ENCODE measurements around the gene GADD45G.

GADD45G gene

GRCh38 chr9:89609426-89610006 is 4.7 kb downstream of the GADD45G start:
- DNase-seq (ENCODE audit: low read depth, low spot score): no peak

DNA sequence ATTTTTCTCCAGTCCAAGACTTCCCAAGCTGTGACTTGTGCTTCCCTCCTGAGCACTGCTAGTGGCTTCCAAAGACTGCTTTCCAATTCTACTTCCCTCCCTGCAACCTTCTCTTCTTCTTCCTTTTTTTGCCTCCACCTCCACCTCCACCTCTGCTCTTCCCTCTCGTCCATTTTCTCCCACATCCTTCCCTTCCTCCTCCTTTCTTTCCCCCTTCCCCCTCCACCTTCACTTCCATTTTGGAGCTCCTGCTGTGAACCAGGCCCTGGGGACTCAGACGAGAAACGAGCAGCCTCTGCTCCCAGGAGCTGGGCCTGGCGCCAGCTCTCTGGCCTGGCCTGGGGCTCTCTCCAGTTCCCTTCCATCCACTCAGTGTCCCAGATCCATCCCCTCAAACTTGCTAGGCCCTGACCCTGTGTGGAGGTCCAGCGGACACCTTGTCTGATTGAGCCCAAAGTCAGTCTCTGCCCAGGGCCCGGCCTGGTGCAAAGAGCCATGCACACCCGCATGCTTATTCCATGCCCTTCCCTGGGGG is 5.6 kb downstream of the GADD45G start:
- DNase-seq (ENCODE audit: low read depth, low spot score): no peak

DNA sequence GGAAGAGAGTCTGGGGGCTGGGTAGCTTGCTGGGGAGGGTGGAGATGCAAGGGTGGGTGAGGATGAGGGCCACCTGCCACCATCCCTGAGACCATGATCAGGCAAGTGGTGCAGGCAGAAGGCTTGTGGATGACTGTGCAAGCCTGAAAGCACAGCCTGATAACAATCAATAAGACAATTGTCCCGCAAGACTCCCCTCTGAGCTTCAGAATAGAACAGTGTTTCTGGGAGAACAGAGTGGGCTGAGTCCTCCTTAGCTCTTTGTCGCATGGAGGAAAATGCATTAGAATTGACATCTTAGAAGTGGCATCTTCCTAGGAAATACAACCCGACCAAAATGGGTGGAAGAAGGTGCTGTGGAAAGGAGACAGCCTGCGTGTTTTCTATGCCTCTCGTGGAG is 6.6 kb downstream of the GADD45G start:
- no peak for DNase-seq (ENCODE audit: low read depth, low spot score)

GRCh38 chr9:89612566-89613278 is 7.9 kb downstream of the GADD45G start:
- DNase-seq (ENCODE audit: low read depth, low spot score): no peak

DNA sequence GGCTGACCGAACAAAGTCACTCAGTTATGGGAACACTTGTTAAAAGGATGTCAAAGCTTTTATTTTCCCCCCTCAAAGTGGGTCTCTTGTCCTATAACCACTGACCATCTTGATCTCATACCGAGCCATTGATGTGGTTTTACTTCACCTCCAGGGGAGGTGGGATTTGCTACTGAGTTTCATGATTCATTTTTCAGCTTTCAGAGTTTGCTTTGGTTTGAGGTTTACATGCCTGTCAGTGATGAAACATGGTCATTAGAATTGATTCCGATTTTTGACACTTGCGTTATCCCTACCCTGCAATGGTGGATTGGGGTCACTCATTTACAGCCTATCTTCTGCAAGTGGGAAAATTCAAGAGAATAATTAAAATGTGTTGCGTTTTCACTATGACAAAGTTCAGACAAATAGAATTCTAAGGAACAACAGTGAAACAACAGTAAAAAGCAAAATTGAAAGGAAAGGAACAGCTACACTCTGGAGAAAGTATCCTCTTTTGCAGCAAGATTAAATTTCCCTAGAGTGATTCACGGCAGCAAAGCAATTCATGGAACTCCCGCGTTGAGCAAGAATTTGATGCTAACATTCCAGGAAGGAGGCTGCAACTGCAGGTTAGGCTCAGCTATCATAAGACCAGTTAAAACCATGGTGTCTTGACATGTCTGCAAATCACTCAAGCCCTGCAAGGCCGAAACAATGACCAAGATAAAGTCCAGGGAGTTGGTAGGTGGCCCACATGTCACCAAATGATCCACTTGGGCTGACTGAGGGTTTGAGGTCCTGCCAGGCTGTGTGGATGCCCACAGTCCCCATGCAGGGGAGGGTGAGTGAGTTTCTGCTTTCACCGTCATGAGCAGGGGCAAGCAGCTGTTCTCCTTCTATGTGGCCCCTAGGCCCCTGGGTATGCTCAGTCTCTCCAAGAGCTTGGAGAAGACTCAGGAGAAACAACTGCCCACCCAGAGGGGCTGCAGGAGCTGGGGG is 9.4 kb downstream of the GADD45G start:
- DNase-seq (ENCODE audit: low read depth, low spot score): no peak

DNA sequence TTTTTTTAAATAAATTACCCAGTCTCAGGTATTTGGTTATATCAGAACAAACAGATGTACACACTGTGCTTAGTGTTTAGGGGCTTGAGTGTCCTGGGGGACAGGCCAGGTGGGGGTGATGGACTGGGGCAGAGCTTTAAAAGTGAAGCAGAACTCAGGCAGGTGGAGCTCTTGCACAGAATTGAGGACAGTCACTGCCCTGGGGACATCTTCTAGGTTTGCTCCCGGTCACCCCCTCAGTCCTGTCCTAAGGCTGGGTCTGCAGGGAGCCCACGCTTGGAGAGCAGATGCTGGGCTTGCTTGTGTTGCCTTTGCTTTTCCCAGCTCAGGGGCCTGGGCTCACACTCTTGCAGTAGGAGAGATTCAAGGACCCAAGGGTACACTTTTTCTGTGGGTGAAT is 10.8 kb downstream of the GADD45G start:
- no peak for DNase-seq (ENCODE audit: low read depth, low spot score)

GRCh38 chr9:89616411-89616810 is 11.6 kb downstream of the GADD45G start:
- DNase-seq (ENCODE audit: low read depth, low spot score): no peak

DNA sequence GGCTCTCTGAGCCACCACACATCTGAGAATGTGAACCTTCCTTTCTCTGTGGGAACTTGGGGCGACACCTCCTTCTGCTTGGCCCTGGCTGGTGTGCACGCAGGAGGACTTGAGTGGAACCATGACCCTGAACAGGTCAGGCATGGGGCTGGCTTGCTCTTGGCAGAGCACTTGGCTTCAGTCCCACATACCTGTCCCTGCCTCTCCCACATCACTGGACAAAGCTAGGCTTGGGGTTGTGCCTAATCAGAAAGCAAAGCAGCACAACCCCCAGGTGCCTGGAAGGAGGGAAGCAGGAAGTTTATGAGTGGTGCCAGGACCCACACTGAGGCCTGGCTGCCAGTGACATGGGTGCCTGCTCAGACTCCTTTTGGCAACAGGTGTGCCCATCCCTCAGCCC is 13.2 kb downstream of the GADD45G start:
- DNase-seq (ENCODE audit: low read depth, low spot score): no peak

- DNase-seq (ENCODE audit: low read depth, low spot score): no peak
Observed at GRCh38 chr9:89619019-89619418, 14.2 kb downstream of the GADD45G start.

- no peak for DNase-seq (ENCODE audit: low read depth, low spot score)
Observed at GRCh38 chr9:89619424-89620138, 14.8 kb downstream of the GADD45G start.

GRCh38 chr9:89621031-89621430 is 16.2 kb downstream of the GADD45G start:
- DNase-seq (ENCODE audit: low read depth, low spot score): no peak

DNA sequence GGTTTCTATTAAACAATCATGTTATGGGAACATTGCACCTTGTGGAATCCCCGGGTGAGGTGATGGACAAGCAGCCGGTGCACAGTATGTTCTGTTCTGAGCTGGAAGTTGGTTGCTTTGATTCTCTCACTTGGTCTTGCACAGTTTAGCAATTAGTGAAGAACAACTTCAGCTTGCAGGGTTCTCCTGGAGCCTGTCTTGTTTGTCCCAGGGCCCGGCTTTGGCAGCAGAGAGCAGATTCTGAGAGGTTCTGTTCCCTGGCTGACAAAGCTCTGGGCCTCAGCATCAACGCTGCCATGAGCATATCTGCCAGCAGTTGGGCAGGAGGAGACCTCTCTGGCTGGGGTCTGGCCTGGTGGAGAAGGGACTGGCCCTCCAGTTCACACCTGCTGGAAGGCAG is 16.9 kb downstream of the GADD45G start:
- DNase-seq (ENCODE audit: low read depth, low spot score): no peak

GRCh38 chr9:89622933-89623861 is 18.4 kb downstream of the GADD45G start:
- no peak for DNase-seq (ENCODE audit: low read depth, low spot score)

- no peak for DNase-seq (ENCODE audit: low read depth, low spot score)
Observed at GRCh38 chr9:89623925-89624420, 19.2 kb downstream of the GADD45G start.

DNA sequence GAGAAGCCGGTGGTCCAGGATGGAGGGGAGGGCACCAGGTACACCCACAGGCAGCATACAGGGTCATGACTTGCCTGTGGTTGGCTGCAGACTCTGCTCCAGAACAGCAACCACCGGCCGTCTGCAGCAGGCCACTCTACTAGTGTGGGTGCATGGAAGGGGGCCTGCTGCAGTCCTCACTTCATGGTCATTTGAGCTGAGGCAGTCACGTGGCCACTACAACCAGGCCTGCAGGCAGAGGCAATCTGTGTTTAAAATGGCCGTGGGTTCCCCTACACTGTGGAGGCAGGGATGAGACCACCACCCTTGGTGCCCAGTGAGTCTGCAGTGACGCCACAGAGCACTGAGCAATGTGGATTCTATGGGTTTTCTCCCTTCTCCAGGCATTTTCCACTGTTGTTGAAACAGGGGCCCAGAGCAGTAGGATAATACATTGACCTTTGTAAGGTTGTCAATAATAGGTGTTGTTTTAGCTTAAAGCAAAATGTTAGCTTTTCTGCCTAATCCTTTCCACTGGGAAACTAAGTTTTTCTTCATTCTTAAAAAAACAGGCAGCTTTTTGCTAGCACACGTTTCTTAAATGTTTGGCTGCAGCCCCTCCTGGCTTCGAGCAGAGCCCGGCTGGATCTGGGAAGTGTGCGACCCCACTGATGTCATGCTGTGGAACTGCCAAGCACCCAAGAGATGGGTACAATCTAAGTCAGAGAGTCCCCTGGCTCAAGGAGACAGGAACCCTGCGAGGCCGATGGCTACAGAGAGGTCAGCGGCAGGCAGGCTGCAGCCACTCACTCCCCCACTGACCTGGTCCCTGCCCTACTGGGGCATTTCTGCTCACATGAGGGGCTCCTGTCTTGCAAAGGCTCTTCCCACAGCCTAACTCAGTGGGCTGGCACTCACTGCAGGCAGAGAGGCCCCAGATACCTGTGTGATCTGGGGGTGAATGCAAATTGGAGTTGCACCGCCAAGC is 21.2 kb downstream of the GADD45G start:
- DNase-seq (ENCODE audit: low read depth, low spot score): no peak

DNA sequence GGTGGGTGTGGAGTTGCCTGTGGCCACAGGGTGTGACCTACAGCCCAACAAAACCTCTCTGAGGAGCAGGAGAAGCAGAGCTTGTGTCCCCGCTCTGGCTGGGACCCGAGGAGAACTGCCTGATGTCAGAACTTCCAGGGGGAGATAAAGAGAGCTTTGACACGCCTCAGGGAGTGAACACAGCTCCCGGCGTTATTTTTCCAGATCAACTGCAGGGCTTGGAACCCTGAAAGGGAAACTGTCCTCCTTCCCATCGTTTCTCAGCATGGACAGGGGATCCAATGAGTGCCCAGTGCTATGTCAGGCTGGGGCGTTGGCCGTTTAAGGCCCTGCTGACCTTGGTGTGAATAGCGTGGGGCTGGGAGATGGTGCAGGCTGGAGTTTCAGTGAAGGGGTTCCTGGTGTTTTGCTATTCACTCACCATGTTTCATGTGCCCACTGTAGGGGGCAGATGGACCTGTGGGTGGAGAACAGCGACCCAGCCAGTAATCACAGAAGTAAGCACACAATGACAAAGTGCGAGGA is 22.0 kb downstream of the GADD45G start:
- no peak for DNase-seq (ENCODE audit: low read depth, low spot score)

GRCh38 chr9:89628601-89629000 is 23.8 kb downstream of the GADD45G start:
- no peak for DNase-seq (ENCODE audit: low read depth, low spot score)

GRCh38 chr9:89629081-89629976 is 24.5 kb downstream of the GADD45G start:
- no peak for DNase-seq (ENCODE audit: low read depth, low spot score)

All from brain pericyte (primary cell).